Measurements from ENCODE around the gene SP3.

- TF ChIP-seq CTCF (IDR thresholded peaks at IDR 0.05) (no peak), POLR2A (IDR thresholded peaks at IDR 0.05) (no peak), POLR2AphosphoS5 (IDR thresholded peaks at IDR 0.05) (no peak)
These were observed 5.3 kb upstream of the SP3 start for GRCh38 chr2:173970516-173970924.

Measured in prostate gland (tissue), 2 donors.